Spleen (tissue), 11 donors: ENCODE measurements around the gene SHC4. TPM values are rescaled to one million over a fixed set of nuclear protein-coding genes. Genes with fewer than 3 reads are reported as not detected.

Source experiments
- DNase-seq: peaks from one replicate; pipeline ENCODE4 v3.0.0-alpha.2; 2020
- H3K27ac ChIP-seq, 8 donors: fragments of 200-600 bp; sonication (generic) in 7 of 8; 1 replicate in 4 of 8; 2 replicates in 4 of 8; pipeline versions ENCODE4 v1.5.0 to v1.8.0; 2016 to 2021; ENCODE audit warnings: inconsistent platforms in 4 of 8, mild to moderate bottlenecking in 4 of 8, moderate library complexity in 1 of 8
- H3K27me3 ChIP-seq, 7 donors: fragments of 200-600 bp; sonication (generic) in 6 of 7; replicated peaks in 1 of 7; 1 replicate in 4 of 7; 2 replicates in 3 of 7; pipeline versions ENCODE4 v1.5.0 to v1.8.0; 2016 to 2021; ENCODE audit warnings: inconsistent platforms in 3 of 7, mild to moderate bottlenecking in 1 of 7
- H3K36me3 ChIP-seq, 6 donors: fragments of 200-600 bp; sonication (generic) in 5 of 6; 1 replicate in 4 of 6; 2 replicates in 2 of 6; pipeline versions ENCODE4 v1.5.0 to v1.8.0; 2016 to 2021; ENCODE audit warnings: inconsistent platforms in 2 of 6
- H3K4me1 ChIP-seq, 6 donors: fragments of 200-600 bp; sonication (generic) in 5 of 6; 1 replicate in 3 of 6; 2 replicates in 3 of 6; pipeline versions ENCODE4 v1.5.0 to v1.8.0; 2016 to 2021; ENCODE audit warnings: inconsistent platforms in 3 of 6
- H3K4me3 ChIP-seq, 8 donors: fragments of 200-600 bp; sonication (generic) in 7 of 8; 1 replicate in 4 of 8; 2 replicates in 4 of 8; pipeline versions ENCODE4 v1.5.0 to v1.8.0; 2016 to 2021; ENCODE audit warnings: inconsistent platforms in 4 of 8, mild to moderate bottlenecking in 4 of 8, moderate library complexity in 2 of 8
- H3K9me3 ChIP-seq, 8 donors: fragments of 200-600 bp; sonication (generic) in 7 of 8; 1 replicate in 4 of 8; 2 replicates in 4 of 8; pipeline versions ENCODE4 v1.5.0 to v1.8.0; 2016 to 2021; ENCODE audit warnings: inconsistent platforms in 4 of 8
- CTCF ChIP-seq, 11 experiments: fragments of 200-600 bp in 7 of 11; fragments of 450-650 bp in 4 of 11; sonication (generic) in 4 of 11; IDR thresholded peaks in 8 of 11; conservative IDR thresholded peaks in 3 of 11; 1 replicate in 7 of 11; 2 replicates in 4 of 11; pipeline versions ENCODE4 v1.4.0 to v1.8.0; 2016 to 2021; ENCODE audit warnings: antibody characterized with exemption in 11 of 11, inconsistent platforms in 4 of 11, mild to moderate bottlenecking in 1 of 11
- POLR2A ChIP-seq, 3 donors: fragments of 450-650 bp; IDR thresholded peaks; one replicate each; pipeline ENCODE4 v1.5.1; 2017; ENCODE audit warnings: antibody characterized with exemption in 3 of 3, mild to moderate bottlenecking in 1 of 3
- POLR2AphosphoS5 ChIP-seq, 3 donors: sonication (generic); formaldehyde crosslinking; IDR thresholded peaks; one replicate each; pipeline ENCODE4 v1.5.1; 2017; ENCODE audit warnings: antibody characterized with exemption in 3 of 3
- WGBS, 5 donors: extraction: QIAGEN DNeasy Blood & Tissue Kit in 3 of 5; methylation state at CpG; one replicate each; pipeline versions ENCODE4 v1.1.5 to v1.1.7; 2013 to 2018; 5-methylcytosine and 5-hydroxymethylcytosine counted together
- intact Hi-C: fragments of 100-400 bp; cut with DNase I; formaldehyde crosslinking; loops from one replicate; pipeline ENCODE4 v1.15.0; 2023; ENCODE audit warnings: low total_unique reads
- polyA plus RNA-seq, 3 donors: library from polyadenylated mRNA; stranded (reverse); fragments of 200-250 nt; gene quantifications; one replicate each; pipeline ENCODE4 v1.2.1, GENCODE V29; 2013
- total RNA-seq, 7 donors: library from RNA; depleted of rRNA in 3 of 7; stranded (reverse); fragments of >200 nt in 3 of 7; fragmentation: NEBNext Ultra II Directional in 4 of 7; extraction: Animal tissue kit (Norgen Biotek cat#: 25700) in 4 of 7; gene quantifications; one replicate each; pipeline versions ENCODE4 v1.1.0 to v1.2.1, GENCODE V29; 2016 to 2021
- donor health status: healthy with polysubstance abuse.
- donor health status: DM: no; HTN: no; CAD: no; lungs with moderate emphysema.
- donor health status: DM: no; HTN: no; CAD: no.
- donor health status: Bipolar disorder and iron deficiency.
- donor health status: healthy.
- donor health status: DM: no; HTN: no; CAD: no.
- donor health status: DM: yes; HTN: yes; CAD: no.

SHC4 gene
- total and polyA plus RNA-seq, 10 donors, result 0.20 to 0.42 (median 0.27) TPM; not detected in 5

- WGBS, 5 donors, result 91 to 98% (median 95%) methylated on average over 2 of the region's 2 CpGs
- DNase-seq, result no peak
- intact Hi-C loops, result no loop called here
- H3K27ac ChIP-seq, result no peak overlapping the region
- no peaks in the 10 kb centered on the region for H3K4me1 ChIP-seq
- no peaks in the 10 kb centered on the region for H3K9me3 ChIP-seq
- TF ChIP-seq CTCF (IDR thresholded peaks at IDR 0.05 in 8 of 11, conservative IDR thresholded peaks at IDR 0.05 in 3 of 11) (no peak), POLR2AphosphoS5 (IDR thresholded peaks at IDR 0.05) (no peak), POLR2A (IDR thresholded peaks at IDR 0.05) (no peak)
- H3K4me3 ChIP-seq, result no peak overlapping the region
- peaks cover 0 to 100% (median 35%) of the 10 kb centered on the region in 6 donors for H3K36me3 ChIP-seq
- H3K27me3 ChIP-seq, result no peaks in the 10 kb centered on the region
Measured at GRCh38 chr15:48784756-48785155, 179.0 kb downstream of the SHC4 start.

GRCh38 chr15:48782911-48783310 is 180.8 kb downstream of the SHC4 start:
- intact Hi-C loops, result no loop called here
- H3K4me1 ChIP-seq, result no peaks in the 10 kb centered on the region
- no peak for TF ChIP-seq POLR2A (IDR thresholded peaks at IDR 0.05)
- TF ChIP-seq CTCF (IDR thresholded peaks at IDR 0.05 in 8 of 11, conservative IDR thresholded peaks at IDR 0.05 in 3 of 11), result no peak
- no peak for TF ChIP-seq POLR2AphosphoS5 (IDR thresholded peaks at IDR 0.05)
- no peak overlapping the region for H3K27ac ChIP-seq
- H3K9me3 ChIP-seq, result no peaks in the 10 kb centered on the region
- no peak overlapping the region for H3K4me3 ChIP-seq
- no peak for DNase-seq
- no peaks in the 10 kb centered on the region for H3K27me3 ChIP-seq
- H3K36me3 ChIP-seq, result peaks cover 0 to 100% (median 24%) of the 10 kb centered on the region in 6 donors
- WGBS, 5 donors, result 74 to 100% (median 96%) methylated on average over 2 of the region's 2 CpGs

GRCh38 chr15:48781481-48782081 is 182.1 kb downstream of the SHC4 start:
- no peak overlapping the region for H3K27ac ChIP-seq
- DNase-seq, result no peak
- TF ChIP-seq POLR2A (IDR thresholded peaks at IDR 0.05) (no peak), CTCF (IDR thresholded peaks at IDR 0.05 in 8 of 11, conservative IDR thresholded peaks at IDR 0.05 in 3 of 11) (no peak), POLR2AphosphoS5 (IDR thresholded peaks at IDR 0.05) (no peak)
- intact Hi-C loops, result no loop called here
- H3K9me3 ChIP-seq, result no peaks in the 10 kb centered on the region
- peaks cover 0 to 88% (median 23%) of the 10 kb centered on the region in 6 donors for H3K36me3 ChIP-seq
- 96 to 99% (median 97%) methylated on average over 5 of the region's 5 CpGs for WGBS, 5 donors
- no peak overlapping the region for H3K4me3 ChIP-seq
- no peaks in the 10 kb centered on the region for H3K4me1 ChIP-seq
- no peaks in the 10 kb centered on the region for H3K27me3 ChIP-seq

GRCh38 chr15:48781017-48781416 is 182.7 kb downstream of the SHC4 start:
- WGBS, 5 donors, result 92 to 95% (median 94%) methylated on average over 2 of the region's 2 CpGs
- Histone ChIP-seq H3K4me1 (no peaks in the 10 kb centered on the region), H3K27ac (no peak overlapping the region), H3K36me3 (peaks cover 0 to 83% (median 23%) of the 10 kb centered on the region in 6 donors), H3K27me3 (no peaks in the 10 kb centered on the region), H3K9me3 (no peaks in the 10 kb centered on the region), H3K4me3 (no peak overlapping the region)
- no peak for TF ChIP-seq CTCF (IDR thresholded peaks at IDR 0.05 in 8 of 11, conservative IDR thresholded peaks at IDR 0.05 in 3 of 11)
- no peak for TF ChIP-seq POLR2A (IDR thresholded peaks at IDR 0.05)
- TF ChIP-seq POLR2AphosphoS5 (IDR thresholded peaks at IDR 0.05), result no peak
- no peak for DNase-seq
- intact Hi-C loops, result no loop called here
